AG08396 (cell line): ENCODE data around the gene HTRA1.

ENCODE experiments used
- DNase-seq: peaks from one replicate; pipeline ENCODE4 v3.0.0; 2012; ENCODE audit warnings: low spot score, mixed read lengths

The HTRA1 gene

GRCh38 chr10:122461367-122461728, at the start of gene HTRA1:
TSS of gene HTRA1 (plus strand) at chr10:122461553. CDS start at chr10:122461653, 100 bp downstream.
- peak; percentile 90 for DNase-seq

DNA sequence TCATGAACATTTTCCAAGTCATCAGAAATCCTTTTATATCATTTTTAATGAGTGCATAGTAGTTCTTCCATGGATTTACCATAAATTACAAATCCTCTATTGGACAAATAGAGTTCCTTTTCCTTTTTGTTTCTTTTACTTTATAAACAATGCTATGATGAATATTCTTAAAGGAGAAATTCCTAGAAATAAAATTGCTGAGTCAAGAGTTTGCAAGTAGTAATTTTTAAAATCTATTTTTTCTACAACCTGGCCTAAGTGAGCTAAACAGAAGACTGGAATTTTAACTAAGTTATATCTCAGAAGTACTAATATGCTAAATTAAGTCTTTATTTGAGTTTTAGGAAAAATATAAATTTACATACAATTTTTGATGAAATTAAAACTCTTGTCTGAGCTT, 48.0 kb upstream of the HTRA1 start:
- DNase-seq: no peak

DNA sequence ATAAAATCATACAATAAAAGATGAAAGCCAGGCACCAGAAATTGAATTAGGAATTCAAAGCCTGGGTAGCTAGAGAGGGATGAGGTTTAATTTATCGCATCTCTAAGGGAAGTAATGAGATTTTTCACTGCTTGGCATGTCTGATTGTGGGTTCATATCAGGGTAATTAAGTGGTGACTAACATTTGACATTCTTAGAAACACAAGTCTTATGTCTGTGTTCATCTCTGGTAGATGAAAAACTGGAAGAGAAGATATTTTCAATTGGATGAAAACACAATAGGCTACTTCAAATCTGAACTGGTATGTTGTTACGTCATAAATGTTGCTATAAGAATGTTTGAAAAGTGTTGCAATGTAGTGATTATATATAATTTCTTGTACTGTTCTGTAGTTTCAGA, 43.7 kb upstream of the HTRA1 start:
- no peak for DNase-seq

- DNase-seq: no peak
Measured at GRCh38 chr10:122419016-122419415, 42.3 kb upstream of the HTRA1 start.

DNA sequence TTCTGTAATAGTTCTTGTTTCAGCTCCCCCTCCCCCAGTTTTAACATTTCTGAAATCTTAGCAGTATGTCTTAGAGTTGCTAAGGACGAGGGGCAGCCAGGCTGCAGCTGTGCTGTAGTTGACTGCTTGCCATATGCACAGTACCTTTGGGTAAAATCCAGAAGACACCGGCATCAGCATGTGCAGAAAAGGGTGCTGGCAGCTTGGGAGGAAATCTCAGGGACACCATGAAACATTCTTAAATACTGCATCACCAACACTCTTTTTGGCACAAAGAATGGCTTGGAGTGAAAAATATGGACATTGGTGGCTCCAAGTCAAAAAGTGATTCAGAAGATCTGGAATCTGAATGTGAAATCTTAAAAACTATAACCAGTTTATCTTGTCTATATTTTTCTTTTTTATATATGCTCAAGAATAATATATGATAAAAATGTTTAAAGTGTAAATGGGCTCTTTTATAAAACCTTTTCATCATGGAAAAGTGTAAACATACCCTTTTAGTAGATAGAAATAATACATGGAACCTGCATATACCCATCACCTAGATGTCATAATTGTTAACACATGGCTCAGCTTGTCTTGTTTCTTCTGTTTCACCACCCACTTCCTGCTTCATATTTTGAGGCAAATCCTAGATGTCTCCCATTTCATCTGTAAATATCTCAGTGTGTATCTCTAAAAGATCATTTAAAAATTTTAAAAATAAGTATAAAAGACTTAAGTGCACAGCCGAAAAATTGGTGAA, 41.3 kb upstream of the HTRA1 start:
- peak; percentile 29 for DNase-seq

GRCh38 chr10:122420624-122421007, 40.7 kb upstream of the HTRA1 start:
- DNase-seq: no peak

- no peak for DNase-seq
Measured at GRCh38 chr10:122421054-122421625, 40.2 kb upstream of the HTRA1 start.

GRCh38 chr10:122421742-122422141, 39.6 kb upstream of the HTRA1 start:
- DNase-seq: no peak

DNA sequence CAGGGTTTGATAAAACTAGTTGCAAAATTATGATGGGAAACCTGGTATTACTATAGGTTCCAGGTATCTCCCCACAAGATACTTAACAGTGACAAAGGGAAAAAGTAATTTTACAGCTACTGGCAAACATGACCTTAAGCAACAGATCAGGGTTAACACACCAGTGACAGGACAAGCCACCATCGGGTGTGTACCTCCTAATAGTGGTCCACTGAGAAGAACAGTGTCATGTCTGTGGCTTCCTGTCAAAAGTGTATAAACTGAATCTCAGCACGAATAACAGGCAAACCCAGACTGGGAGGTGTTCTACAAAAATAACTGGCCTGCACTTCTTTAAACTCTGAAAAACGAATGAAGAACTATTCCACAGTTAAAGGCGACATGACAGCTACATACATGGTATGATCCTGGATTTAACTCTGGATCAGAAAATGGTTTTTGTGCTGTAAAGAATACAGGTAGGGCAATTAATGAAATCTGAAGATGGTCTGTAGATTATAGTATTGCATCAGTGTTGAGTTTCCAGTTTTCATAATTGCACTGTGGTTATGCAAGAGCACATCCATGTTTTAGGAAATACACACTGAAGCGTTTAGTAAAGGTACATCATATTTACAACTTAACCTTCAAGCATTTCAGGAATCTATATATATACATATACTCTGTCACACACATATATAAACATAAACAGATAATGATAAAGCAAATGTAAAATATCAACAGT, 38.9 kb upstream of the HTRA1 start:
- no peak for DNase-seq

GRCh38 chr10:122424059-122424458, 37.3 kb upstream of the HTRA1 start:
- DNase-seq: no peak

GRCh38 chr10:122426829-122427228, 34.5 kb upstream of the HTRA1 start:
- DNase-seq: no peak

DNA sequence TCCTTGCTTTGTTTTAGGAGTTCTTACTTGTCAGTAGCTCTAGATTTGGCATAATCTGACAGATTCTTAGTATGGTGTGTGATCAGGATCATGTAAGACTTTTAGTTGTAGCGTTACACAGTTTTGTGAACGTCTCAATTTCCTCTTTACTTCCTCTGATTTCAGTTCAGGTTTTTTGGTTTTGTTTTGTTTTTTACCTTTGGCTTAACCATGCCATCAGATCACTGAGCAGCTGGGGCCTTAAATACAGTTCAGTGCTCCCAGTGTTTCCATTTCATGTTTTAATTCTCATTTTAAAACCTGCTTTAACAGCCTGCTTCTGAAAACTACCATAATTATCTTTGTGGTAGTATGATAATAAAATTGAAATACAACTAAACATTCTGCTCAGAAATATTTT, 34.1 kb upstream of the HTRA1 start:
- DNase-seq: no peak

DNA sequence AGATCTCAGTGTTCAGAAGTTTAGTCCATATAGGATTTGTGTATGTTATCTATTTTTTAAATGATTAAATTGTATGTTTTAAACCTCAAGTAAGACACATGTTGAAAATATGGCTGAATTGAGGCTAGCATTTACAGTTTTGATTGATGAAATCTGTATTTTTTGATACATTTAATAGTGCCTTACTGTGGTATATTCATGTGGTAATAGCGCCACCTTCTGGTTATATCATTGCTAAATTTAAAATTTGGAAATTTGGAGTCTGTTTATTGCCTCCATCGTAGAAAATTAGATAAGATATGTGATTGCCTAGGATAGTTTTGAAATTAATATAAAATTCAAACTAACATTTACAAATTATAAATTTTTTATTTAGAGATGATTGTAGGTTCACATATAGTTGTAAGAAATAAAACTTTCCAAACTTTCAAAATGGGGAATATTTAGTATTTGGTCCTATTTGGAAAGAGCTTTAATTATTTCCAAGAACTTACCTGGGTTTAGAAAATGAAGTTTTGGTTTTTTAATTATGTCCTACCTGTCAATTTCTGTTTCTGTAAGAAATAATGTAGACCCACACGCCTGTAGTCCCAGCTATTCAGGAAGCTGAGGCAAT, 26.0 kb upstream of the HTRA1 start:
- no peak for DNase-seq

GRCh38 chr10:122441961-122442360, 19.4 kb upstream of the HTRA1 start:
- peak; percentile 39 for DNase-seq

- DNase-seq: no peak
Measured at GRCh38 chr10:122445469-122445868, 15.9 kb upstream of the HTRA1 start.

- no peak for DNase-seq
Measured at GRCh38 chr10:122445904-122446303, 15.4 kb upstream of the HTRA1 start.

- no peak for DNase-seq
Measured at GRCh38 chr10:122446668-122447423, 14.5 kb upstream of the HTRA1 start.

GRCh38 chr10:122448600-122448999, 12.8 kb upstream of the HTRA1 start:
- DNase-seq: no peak

DNA sequence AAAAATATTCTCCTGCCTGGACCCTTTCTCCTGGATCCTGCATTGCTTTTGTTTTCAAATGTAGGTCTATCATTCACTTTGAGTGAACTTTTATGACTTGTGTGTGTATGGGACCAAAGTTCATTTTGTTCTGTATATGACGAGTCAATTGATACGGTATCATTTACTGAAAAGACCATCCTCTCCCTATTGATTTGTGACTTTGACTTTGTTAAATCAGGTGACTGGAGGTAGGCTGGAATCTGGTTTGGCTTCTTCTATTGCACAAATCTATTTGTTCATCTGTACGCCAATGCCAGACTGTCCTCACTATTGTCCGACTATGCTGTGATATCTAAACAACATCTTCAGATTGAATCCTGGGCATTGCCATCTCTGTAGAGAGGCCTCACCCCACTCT, 12.2 kb upstream of the HTRA1 start:
- no peak for DNase-seq

GRCh38 chr10:122450353-122450990, 10.9 kb upstream of the HTRA1 start:
- DNase-seq: no peak

DNA sequence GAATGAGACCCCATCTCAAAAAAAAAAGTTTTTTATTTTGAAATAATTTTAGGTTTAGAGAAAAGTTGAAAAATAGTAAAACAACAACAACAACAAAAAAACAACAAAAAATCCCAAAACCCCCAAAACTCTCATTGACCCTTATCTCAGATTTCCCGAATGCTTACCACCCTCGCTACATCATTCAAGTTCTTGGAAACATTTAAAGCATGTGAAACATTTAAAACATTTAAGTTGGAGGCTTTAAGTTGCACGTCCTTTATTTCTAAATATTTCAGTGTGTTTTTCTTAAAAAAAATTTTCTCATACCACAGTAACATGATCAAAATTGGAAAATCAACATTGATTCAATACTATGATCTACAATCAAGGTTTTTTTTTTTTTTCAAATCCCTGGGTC, 7.3 kb upstream of the HTRA1 start:
- no peak for DNase-seq

GRCh38 chr10:122454603-122455080, 6.7 kb upstream of the HTRA1 start, which contains the start of gene ARMS2:
TSS of gene ARMS2 (plus strand) at chr10:122454653. CDS start at chr10:122454728, 75 bp downstream.
- DNase-seq: no peak
